ENCODE data around the gene TTYH3.

Gene TTYH3

DNA sequence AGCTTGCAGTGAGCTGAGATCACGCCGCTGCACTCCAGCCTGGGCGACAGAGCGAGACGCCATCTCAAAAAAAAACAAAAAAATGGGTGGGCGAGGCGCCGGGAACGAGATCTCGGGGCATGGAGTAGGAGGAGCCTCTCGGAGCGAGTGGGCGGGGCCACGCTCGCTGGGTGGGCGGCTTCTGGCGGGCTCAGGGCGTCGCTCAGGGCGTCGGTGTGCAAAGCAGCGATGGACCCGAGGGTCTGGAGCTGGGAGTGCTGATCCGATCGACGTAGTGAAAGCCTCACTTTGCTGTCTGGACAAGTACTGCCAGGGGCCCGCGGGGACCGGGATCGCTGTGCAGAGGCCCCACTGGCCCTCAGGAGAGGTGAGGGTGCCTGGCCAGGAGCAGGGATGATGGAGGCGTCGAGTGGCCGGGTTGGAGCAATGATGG is 33.6 kb downstream of the TTYH3 start:
- Histone ChIP-seq H3K27me3 (ENCODE audit: control insufficient read depth, low read length) (peaks cover 25% of the 10 kb centered on the region), H3K27ac (ENCODE audit: low read depth, low read length) (no peak overlapping the region), H3K4me3 (ENCODE audit: low read length) (no peak overlapping the region), H3K79me2 (ENCODE audit: control insufficient read depth, low read length) (no peaks in the 10 kb centered on the region), H3F3A (ENCODE audit: control insufficient read depth, insufficient read depth) (no peaks in the 10 kb centered on the region), H3K9me3 (ENCODE audit: control insufficient read depth, insufficient read depth, low read length) (no peaks in the 10 kb centered on the region), H4K20me1 (ENCODE audit: control insufficient read depth, insufficient read depth, low read depth, low read length) (no peaks in the 10 kb centered on the region), H3K4me2 (ENCODE audit: low read length) (no peak overlapping the region), H3K4me1 (ENCODE audit: control insufficient read depth, low read length) (no peaks in the 10 kb centered on the region), H3K36me3 (ENCODE audit: control insufficient read depth, low read length) (no peaks in the 10 kb centered on the region), H3K9me2 (replicated peaks; ENCODE audit: control insufficient read depth, low read length) (no peaks in the 10 kb centered on the region)
- TF ChIP-seq, protein P1, sequence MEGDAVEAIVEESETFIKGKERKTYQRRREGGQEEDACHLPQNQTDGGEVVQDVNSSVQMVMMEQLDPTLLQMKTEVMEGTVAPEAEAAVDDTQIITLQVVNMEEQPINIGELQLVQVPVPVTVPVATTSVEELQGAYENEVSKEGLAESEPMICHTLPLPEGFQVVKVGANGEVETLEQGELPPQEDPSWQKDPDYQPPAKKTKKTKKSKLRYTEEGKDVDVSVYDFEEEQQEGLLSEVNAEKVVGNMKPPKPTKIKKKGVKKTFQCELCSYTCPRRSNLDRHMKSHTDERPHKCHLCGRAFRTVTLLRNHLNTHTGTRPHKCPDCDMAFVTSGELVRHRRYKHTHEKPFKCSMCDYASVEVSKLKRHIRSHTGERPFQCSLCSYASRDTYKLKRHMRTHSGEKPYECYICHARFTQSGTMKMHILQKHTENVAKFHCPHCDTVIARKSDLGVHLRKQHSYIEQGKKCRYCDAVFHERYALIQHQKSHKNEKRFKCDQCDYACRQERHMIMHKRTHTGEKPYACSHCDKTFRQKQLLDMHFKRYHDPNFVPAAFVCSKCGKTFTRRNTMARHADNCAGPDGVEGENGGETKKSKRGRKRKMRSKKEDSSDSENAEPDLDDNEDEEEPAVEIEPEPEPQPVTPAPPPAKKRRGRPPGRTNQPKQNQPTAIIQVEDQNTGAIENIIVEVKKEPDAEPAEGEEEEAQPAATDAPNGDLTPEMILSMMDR (IDR thresholded peaks at IDR 0.05; ENCODE audit: low read depth, low read length, poor library complexity, severe bottlenecking): no peak
- TF ChIP-seq EZH2phosphoT487 (IDR thresholded peaks at IDR 0.05; ENCODE audit: borderline replicate concordance, low read length): no peak

DNA sequence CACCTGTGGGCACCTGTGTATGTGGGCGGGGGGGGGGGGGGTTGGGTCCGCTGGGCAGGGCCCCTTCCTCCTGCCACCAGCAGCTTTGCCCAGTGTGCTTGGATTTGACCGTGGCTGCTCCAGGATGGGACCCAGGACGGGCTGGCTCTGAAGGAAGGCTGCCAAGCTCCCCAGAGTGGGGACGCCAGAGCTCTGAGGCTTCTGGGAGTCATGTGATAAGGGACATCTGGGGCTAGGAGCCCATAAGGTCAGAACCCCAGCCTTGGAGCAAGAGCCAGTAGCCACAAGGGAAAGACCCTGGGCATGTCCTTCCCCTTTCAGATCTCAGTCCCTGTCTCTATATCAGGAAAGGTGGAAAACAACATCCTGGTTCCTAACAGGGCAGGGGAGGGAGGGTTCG is 34.4 kb downstream of the TTYH3 start:
- Histone ChIP-seq H3K27ac (ENCODE audit: low read depth, low read length) (no peak overlapping the region), H3K4me2 (ENCODE audit: low read length) (no peak overlapping the region), H4K20me1 (ENCODE audit: control insufficient read depth, insufficient read depth, low read depth, low read length) (no peaks in the 10 kb centered on the region), H3K4me3 (ENCODE audit: low read length) (no peak overlapping the region), H3K27me3 (ENCODE audit: control insufficient read depth, low read length) (peaks cover 31% of the 10 kb centered on the region), H3K4me1 (ENCODE audit: control insufficient read depth, low read length) (no peaks in the 10 kb centered on the region), H3K9me3 (ENCODE audit: control insufficient read depth, insufficient read depth, low read length) (no peaks in the 10 kb centered on the region), H3K36me3 (ENCODE audit: control insufficient read depth, low read length) (no peaks in the 10 kb centered on the region), H3F3A (ENCODE audit: control insufficient read depth, insufficient read depth) (no peaks in the 10 kb centered on the region), H3K9me2 (replicated peaks; ENCODE audit: control insufficient read depth, low read length) (no peaks in the 10 kb centered on the region), H3K79me2 (ENCODE audit: control insufficient read depth, low read length) (no peaks in the 10 kb centered on the region)
- no peak for TF ChIP-seq EZH2phosphoT487 (IDR thresholded peaks at IDR 0.05; ENCODE audit: borderline replicate concordance, low read length)
- TF ChIP-seq, protein P1 (IDR thresholded peaks at IDR 0.05; ENCODE audit: low read depth, low read length, poor library complexity, severe bottlenecking): no peak

DNA sequence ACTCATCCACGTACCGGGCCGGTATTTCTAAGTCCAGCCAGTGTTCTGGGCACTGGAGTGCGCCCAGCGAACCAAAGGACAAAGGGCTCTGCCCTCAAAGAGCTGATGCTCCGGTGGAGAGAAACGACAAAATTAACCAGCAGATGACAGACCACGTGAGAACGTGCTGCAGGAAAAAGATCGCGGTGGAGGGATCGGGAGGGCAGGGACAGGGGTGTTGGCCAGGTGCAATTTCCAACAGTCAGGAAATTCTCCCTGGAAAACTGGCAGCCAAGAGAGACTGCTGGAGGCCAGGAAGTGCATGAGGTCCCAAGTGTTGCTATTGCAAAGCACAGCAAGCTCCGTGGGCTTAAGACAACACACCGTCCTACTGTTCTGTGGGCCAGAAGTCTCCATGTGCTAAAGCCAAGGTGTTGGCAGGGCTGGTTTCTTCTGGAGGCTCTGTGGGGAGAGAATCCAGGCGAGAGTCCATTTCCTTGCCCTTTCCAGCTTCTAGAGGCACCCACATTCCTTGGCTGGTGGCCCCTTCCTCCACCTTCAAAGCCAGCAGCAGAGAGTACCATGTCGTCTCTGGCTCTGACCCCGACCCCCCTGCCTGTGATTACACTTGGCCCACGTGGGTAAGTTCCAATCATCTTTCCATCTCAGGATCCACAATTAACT is 34.9 kb downstream of the TTYH3 start:
- Histone ChIP-seq H3K4me2 (ENCODE audit: low read length) (no peak overlapping the region), H3K9me3 (ENCODE audit: control insufficient read depth, insufficient read depth, low read length) (no peaks in the 10 kb centered on the region)
- TF ChIP-seq EZH2phosphoT487 (IDR thresholded peaks at IDR 0.05; ENCODE audit: borderline replicate concordance, low read length): no peak
- TF ChIP-seq, protein P1 (IDR thresholded peaks at IDR 0.05; ENCODE audit: low read depth, low read length, poor library complexity, severe bottlenecking): no peak

More for the DNA sequence above, 34.9 kb downstream of the TTYH3 start:
- no peaks in the 10 kb centered on the region for H3K79me2 ChIP-seq (ENCODE audit: control insufficient read depth, low read length)
- H3K4me3 ChIP-seq (ENCODE audit: low read length): no peak overlapping the region
- no peaks in the 10 kb centered on the region for H3F3A ChIP-seq (ENCODE audit: control insufficient read depth, insufficient read depth)
- H4K20me1 ChIP-seq (ENCODE audit: control insufficient read depth, insufficient read depth, low read depth, low read length): no peaks in the 10 kb centered on the region
- no peaks in the 10 kb centered on the region for H3K4me1 ChIP-seq (ENCODE audit: control insufficient read depth, low read length)
- H3K36me3 ChIP-seq (ENCODE audit: control insufficient read depth, low read length): no peaks in the 10 kb centered on the region
- H3K9me2 ChIP-seq (replicated peaks; ENCODE audit: control insufficient read depth, low read length): no peaks in the 10 kb centered on the region
- H3K27me3 ChIP-seq (ENCODE audit: control insufficient read depth, low read length): peaks cover 33% of the 10 kb centered on the region
- no peak overlapping the region for H3K27ac ChIP-seq (ENCODE audit: low read depth, low read length)

Measured in DOHH2 (cell line).